Measurements from ENCODE around the gene TLE1. TPM values are rescaled to one million over a fixed set of nuclear protein-coding genes. Genes with fewer than 3 reads are reported as not detected.

Gene TLE1
- total RNA-seq, 1 experiment from 2014 or later: 97.7 TPM

DNA sequence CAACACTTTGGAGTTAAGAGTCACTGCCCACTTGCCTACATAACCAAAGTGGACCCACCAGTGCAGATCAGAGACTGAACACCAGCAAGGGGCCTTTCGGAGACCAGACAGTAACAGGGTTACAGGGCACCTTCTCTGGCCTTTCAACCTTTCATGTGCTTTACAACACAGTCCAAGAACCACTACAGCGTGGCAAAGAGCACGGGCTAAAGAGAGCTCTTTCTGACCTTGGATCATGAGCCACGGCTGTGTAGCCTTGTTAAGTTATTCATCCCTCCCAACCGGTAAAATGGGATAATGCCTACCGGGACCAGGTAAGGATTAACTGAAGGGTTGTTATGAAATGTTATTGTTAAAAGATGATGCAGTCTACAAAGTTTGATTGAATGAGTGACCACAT lies 75.0 kb downstream of the TLE1 start:
- no peak for ATAC-seq

DNA sequence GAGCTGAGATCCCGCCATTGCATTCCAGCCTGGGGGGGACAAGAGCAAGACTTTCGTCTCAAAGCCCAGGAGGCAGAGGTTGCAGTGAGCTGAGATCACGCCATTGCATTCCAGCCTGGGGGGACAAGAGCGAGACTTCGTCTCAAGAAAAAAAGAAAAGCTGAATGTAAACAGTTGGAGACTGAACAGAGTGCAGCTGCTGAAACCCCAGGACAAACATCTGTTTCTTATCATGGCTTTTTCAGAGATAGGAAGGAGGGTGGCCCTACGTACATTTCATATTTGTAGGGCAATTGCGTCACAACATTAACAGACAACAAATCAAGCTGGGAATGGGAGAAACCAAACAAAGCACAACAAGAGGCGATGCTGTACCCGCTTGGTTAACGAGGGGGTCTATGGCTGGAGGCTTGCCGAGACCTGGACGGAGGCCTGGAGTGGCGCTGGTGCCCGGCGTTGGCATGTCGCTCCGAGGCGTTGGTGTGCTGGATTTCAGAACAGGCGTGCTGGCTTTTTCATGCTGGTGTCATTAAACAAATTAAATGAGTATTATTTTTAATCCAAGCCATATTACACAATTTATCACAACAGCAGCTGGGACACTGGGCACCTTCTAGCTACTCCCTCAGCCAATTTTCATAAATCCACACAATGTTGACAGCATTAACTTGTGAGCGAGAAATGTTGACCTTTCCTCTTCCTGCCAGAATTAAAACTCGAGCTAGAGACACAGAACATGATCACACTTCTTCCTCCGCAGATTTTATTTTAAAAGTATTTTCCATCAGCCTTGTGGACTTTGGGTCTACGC lies 76.1 kb downstream of the TLE1 start:
- ATAC-seq: no peak
- Mint-ChIP-seq H3K27ac (peak overlapping the region; percentile 60; the same call in 1 of the 2 replicates), H3K9me3 (no peaks in the 10 kb centered on the region), H3K27me3 (ENCODE audit: low read depth) (no peaks in the 10 kb centered on the region), H3K4me3 (no peak overlapping the region), H3K4me1 (no peaks in the 10 kb centered on the region), H3K36me3 (peaks cover 78% of the 10 kb centered on the region)
- DNase-seq (ENCODE audit: low spot score): no peak
- CTCF ChIA-PET: no interaction called here
- POLR2A ChIA-PET: no interaction called here
- TF ChIP-seq ZNF219 (CRISPR knock-in tag; IDR thresholded peaks at IDR 0.05; ENCODE audit: borderline replicate concordance): no peak
- TF ChIP-seq, protein P1, sequence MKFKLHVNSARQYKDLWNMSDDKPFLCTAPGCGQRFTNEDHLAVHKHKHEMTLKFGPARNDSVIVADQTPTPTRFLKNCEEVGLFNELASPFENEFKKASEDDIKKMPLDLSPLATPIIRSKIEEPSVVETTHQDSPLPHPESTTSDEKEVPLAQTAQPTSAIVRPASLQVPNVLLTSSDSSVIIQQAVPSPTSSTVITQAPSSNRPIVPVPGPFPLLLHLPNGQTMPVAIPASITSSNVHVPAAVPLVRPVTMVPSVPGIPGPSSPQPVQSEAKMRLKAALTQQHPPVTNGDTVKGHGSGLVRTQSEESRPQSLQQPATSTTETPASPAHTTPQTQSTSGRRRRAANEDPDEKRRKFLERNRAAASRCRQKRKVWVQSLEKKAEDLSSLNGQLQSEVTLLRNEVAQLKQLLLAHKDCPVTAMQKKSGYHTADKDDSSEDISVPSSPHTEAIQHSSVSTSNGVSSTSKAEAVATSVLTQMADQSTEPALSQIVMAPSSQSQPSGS (CRISPR knock-in tag; IDR thresholded peaks at IDR 0.05; ENCODE audit: borderline replicate concordance, low read depth): no peak
- TF ChIP-seq ZBTB21 (CRISPR knock-in tag; IDR thresholded peaks at IDR 0.05; ENCODE audit: borderline replicate concordance): no peak
- TF ChIP-seq, protein P2, sequence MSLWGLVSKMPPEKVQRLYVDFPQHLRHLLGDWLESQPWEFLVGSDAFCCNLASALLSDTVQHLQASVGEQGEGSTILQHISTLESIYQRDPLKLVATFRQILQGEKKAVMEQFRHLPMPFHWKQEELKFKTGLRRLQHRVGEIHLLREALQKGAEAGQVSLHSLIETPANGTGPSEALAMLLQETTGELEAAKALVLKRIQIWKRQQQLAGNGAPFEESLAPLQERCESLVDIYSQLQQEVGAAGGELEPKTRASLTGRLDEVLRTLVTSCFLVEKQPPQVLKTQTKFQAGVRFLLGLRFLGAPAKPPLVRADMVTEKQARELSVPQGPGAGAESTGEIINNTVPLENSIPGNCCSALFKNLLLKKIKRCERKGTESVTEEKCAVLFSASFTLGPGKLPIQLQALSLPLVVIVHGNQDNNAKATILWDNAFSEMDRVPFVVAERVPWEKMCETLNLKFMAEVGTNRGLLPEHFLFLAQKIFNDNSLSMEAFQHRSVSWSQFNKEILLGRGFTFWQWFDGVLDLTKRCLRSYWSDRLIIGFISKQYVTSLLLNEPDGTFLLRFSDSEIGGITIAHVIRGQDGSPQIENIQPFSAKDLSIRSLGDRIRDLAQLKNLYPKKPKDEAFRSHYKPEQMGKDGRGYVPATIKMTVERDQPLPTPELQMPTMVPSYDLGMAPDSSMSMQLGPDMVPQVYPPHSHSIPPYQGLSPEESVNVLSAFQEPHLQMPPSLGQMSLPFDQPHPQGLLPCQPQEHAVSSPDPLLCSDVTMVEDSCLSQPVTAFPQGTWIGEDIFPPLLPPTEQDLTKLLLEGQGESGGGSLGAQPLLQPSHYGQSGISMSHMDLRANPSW (CRISPR knock-in tag; conservative IDR thresholded peaks at IDR 0.05; ENCODE audit: low read depth): no peak
- TF ChIP-seq NFATC4 (CRISPR knock-in tag; IDR thresholded peaks at IDR 0.05): no peak
- TF ChIP-seq JAZF1 (CRISPR knock-in tag; IDR thresholded peaks at IDR 0.05): no peak
- no peak for TF ChIP-seq MXD4 (CRISPR knock-in tag; IDR thresholded peaks at IDR 0.05; ENCODE audit: borderline replicate concordance)
- TF ChIP-seq, protein P3, sequence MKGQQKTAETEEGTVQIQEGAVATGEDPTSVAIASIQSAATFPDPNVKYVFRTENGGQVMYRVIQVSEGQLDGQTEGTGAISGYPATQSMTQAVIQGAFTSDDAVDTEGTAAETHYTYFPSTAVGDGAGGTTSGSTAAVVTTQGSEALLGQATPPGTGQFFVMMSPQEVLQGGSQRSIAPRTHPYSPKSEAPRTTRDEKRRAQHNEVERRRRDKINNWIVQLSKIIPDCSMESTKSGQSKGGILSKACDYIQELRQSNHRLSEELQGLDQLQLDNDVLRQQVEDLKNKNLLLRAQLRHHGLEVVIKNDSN (CRISPR knock-in tag; IDR thresholded peaks at IDR 0.05): no peak
- no peak for TF ChIP-seq ZNF121 (CRISPR knock-in tag; IDR thresholded peaks at IDR 0.05)
- TF ChIP-seq, protein P4, sequence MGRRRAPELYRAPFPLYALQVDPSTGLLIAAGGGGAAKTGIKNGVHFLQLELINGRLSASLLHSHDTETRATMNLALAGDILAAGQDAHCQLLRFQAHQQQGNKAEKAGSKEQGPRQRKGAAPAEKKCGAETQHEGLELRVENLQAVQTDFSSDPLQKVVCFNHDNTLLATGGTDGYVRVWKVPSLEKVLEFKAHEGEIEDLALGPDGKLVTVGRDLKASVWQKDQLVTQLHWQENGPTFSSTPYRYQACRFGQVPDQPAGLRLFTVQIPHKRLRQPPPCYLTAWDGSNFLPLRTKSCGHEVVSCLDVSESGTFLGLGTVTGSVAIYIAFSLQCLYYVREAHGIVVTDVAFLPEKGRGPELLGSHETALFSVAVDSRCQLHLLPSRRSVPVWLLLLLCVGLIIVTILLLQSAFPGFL (CRISPR knock-in tag; IDR thresholded peaks at IDR 0.05; ENCODE audit: borderline replicate concordance): no peak

More for the DNA sequence above, 75.0 kb downstream of the TLE1 start:
- peak overlapping the region; percentile 68 for H3K27ac Mint-ChIP-seq
- H3K27me3 Mint-ChIP-seq (ENCODE audit: low read depth): no peaks in the 10 kb centered on the region
- ChIA-PET POLR2A (interaction anchor here (0.7 kb wide), 1 partner anchor 16 kb away, joined by 5 read pairs; no protein-coding TSS in a partner anchor), CTCF (no interaction called here)
- no peaks in the 10 kb centered on the region for H3K9me3 Mint-ChIP-seq
- peaks cover 80% of the 10 kb centered on the region for H3K36me3 Mint-ChIP-seq
- no peaks in the 10 kb centered on the region for H3K4me1 Mint-ChIP-seq
- no peak overlapping the region for H3K4me3 Mint-ChIP-seq
- TF ChIP-seq ZNF423 (CRISPR knock-in tag; IDR thresholded peaks at IDR 0.05) (no peak), RORB (CRISPR knock-in tag; IDR thresholded peaks at IDR 0.05) (no peak), NR3C1 (CRISPR knock-in tag; conservative IDR thresholded peaks at IDR 0.05; ENCODE audit: low read depth) (no peak), ZNF138 (CRISPR knock-in tag; conservative IDR thresholded peaks at IDR 0.05) (no peak), ELF4 (CRISPR knock-in tag; IDR thresholded peaks at IDR 0.05; ENCODE audit: low read depth) (no peak), MXD4 (CRISPR knock-in tag; IDR thresholded peaks at IDR 0.05; ENCODE audit: borderline replicate concordance) (no peak), GABPB1 (CRISPR knock-in tag; IDR thresholded peaks at IDR 0.05) (no peak)
- TF ChIP-seq, protein P5, sequence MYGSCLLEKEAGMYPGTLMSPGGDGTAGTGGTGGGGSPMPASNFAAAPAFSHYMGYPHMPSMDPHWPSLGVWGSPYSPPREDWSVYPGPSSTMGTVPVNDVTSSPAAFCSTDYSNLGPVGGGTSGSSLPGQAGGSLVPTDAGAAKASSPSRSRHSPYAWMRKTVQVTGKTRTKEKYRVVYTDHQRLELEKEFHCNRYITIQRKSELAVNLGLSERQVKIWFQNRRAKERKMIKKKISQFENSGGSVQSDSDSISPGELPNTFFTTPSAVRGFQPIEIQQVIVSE (CRISPR knock-in tag; IDR thresholded peaks at IDR 0.05; ENCODE audit: borderline replicate concordance): no peak
- TF ChIP-seq, protein P6, sequence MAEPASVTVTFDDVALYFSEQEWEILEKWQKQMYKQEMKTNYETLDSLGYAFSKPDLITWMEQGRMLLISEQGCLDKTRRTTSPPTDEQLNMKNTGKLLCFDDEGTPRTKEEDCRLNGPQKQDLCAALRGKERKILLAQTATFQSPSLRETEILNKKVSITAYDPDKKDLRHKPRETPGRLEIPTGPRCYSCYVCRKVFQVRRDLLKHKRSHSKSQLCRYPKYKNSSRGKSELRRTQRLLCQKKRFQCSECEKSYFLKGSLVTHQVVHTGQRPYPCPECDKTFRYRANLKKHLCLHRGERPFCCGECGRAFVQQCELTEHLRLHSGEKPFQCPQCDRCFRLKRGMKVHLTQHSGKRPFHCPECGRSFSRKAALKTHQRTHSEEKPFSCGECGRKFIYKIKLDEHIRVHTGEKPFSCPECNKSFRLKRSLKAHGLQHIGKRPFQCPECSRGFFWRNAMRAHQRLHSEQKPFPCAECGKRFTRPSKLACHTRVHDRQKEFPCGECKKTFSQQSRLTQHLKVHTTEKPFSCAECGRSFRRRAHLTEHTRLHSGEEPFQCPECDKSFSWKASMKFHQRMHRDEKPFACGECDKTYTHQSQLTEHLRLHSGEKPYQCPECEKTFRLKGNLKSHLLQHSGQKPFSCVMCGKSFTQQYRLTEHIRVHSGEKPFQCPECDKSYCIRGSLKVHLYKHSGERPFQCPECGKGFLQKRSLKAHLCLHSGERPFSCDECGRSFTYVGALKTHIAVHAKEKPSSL (CRISPR knock-in tag; conservative IDR thresholded peaks at IDR 0.05): no peak
- TF ChIP-seq, protein P7, sequence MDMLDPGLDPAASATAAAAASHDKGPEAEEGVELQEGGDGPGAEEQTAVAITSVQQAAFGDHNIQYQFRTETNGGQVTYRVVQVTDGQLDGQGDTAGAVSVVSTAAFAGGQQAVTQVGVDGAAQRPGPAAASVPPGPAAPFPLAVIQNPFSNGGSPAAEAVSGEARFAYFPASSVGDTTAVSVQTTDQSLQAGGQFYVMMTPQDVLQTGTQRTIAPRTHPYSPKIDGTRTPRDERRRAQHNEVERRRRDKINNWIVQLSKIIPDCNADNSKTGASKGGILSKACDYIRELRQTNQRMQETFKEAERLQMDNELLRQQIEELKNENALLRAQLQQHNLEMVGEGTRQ (CRISPR knock-in tag; IDR thresholded peaks at IDR 0.05): no peak
- TF ChIP-seq, protein P8, sequence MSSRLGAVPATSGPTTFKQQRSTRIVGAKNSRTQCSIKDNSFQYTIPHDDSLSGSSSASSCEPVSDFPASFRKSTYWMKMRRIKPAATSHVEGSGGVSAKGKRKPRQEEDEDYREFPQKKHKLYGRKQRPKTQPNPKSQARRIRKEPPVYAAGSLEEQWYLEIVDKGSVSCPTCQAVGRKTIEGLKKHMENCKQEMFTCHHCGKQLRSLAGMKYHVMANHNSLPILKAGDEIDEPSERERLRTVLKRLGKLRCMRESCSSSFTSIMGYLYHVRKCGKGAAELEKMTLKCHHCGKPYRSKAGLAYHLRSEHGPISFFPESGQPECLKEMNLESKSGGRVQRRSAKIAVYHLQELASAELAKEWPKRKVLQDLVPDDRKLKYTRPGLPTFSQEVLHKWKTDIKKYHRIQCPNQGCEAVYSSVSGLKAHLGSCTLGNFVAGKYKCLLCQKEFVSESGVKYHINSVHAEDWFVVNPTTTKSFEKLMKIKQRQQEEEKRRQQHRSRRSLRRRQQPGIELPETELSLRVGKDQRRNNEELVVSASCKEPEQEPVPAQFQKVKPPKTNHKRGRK (CRISPR knock-in tag; IDR thresholded peaks at IDR 0.05; ENCODE audit: borderline replicate concordance): no peak
- TF ChIP-seq, protein P9, sequence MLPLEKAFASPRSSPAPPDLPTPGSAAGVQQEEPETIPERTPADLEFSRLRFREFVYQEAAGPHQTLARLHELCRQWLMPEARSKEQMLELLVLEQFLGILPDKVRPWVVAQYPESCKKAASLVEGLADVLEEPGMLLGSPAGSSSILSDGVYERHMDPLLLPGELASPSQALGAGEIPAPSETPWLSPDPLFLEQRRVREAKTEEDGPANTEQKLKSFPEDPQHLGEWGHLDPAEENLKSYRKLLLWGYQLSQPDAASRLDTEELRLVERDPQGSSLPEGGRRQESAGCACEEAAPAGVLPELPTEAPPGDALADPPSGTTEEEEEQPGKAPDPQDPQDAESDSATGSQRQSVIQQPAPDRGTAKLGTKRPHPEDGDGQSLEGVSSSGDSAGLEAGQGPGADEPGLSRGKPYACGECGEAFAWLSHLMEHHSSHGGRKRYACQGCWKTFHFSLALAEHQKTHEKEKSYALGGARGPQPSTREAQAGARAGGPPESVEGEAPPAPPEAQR (CRISPR knock-in tag; IDR thresholded peaks at IDR 0.05): no peak
- no peak for DNase-seq (ENCODE audit: low spot score)
